Left hindlimb (tissue), 1 donor: ENCODE measurements around the gene MVD.

ENCODE experiments used
- DNase-seq: peaks from one replicate; pipeline ENCODE4 v3.0.0-alpha.2; 2018

The MVD gene, protein sequence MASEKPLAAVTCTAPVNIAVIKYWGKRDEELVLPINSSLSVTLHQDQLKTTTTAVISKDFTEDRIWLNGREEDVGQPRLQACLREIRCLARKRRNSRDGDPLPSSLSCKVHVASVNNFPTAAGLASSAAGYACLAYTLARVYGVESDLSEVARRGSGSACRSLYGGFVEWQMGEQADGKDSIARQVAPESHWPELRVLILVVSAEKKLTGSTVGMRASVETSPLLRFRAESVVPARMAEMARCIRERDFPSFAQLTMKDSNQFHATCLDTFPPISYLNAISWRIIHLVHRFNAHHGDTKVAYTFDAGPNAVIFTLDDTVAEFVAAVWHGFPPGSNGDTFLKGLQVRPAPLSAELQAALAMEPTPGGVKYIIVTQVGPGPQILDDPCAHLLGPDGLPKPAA

DNA sequence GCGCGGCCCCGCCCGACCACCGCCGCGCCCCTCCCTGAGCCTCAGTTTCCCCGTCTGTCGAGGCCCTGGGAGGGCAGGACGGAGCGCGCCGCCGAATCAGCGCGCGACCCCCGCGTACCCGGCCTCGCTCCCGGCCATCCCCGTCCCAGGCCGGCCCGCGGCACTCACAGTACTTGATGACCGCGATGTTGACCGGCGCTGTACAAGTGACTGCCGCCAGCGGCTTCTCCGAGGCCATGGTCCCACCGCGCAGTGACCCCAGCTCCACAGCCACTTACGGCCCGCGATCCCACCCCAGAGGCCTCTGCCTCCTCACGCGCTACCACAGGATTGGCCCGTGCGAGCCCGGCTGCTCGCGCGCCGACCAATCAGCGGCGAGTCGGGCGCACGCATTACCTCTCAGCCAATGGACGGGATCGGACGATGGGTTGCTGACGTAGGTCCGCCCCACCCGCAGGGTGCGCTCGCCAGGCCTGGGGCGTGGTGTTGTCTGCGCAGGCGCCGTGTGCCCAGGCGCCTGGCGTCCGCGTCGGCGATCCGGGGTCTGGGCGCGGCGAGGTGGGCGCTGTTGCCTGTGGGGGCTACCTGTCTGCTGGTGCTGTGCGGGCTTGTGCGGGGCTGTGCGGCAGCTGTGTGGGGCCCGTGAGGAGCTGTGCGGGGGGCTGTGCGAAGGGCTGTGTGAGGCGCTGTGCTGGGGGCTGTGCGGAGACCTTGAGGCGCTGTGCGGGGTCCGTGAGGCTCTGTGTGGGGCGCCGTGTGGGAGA is at the start of gene MVD:
Gene MVD, minus strand, starts transcription at position 249 of the 764 bp plus-strand sequence. Its CDS starts 11 bp downstream, at position 238.
- peak; percentile 99 for DNase-seq

DNA sequence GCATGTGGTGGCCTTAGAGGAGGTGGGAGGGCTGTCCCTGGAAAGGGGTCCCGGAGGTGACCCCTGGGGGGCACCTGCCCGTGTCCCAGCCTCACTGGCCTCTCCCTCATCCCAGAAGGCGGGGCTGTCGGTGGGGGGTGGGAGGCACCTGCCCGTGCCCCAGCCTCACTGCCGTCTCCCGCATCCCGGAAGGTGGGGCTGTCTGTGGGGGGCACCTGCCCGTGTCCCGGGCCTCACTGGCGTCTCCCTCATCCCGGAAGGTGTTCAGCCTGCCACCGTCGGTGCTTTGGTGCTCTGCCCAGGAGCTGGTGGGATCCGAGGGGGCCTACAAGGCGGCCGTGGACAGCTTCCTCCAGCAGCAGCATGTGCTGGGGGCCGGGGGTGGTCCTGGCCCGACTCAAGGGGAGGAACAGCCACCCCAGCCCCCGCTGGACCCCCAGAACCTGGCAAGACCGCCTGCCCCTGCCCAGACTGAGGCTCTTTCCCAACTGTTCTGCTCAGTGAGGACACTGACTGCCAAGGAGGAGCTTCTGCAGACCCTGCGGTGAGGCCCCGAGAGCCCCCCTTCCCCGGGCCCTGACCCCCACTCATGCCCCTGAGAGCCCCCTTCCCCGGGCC is 49.6 kb upstream of the MVD start:
- no peak for DNase-seq

DNA sequence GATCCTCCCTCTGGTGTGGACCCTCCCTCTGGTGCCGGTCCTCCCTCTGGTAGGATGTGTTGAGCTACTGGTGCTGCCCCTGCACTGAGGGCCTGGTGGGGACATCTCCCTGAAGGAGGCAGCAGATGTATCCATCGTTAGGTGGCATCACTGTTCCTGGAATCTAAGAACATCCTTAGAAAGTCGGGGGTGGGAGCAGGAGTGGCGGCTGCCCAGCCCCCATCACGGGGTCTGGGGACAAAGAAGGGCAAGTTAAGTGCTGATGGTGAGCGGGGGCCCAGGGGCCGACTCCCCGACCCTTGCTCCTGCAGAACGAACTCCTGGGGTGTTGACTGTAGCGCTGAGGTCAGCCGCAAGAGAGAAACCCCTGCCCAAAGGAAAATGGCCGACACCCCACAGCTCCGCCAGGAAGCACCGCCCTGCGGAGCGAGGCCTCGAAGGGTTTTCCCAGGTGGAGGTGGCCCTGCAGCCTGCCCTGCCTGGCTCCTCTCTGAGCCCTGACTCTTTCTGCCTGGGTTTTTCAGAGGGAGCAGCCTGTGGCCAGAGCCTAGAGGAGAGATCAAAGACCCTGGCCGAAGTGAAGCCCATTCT is 49.0 kb upstream of the MVD start:
- DNase-seq: no peak

DNA sequence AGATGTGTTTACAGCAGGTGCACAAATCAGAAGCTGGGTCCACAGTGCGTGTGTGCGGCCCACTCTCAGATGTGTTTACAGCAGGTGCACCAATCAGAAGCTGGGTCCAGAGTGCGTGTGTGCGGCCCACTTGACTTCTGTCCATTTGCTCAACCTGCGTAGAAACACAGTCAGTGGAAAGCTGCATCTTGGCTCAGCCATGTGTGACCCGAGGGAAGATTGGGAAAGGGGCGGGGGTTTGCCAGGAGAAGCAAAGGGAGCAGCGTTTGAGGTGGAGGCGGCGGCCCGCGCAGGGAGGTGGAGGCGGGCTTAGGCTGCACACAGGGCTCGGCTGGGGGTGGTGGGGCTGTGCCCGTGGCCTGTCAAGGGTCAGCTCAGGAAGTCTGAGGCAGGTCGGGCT is 47.7 kb upstream of the MVD start:
- DNase-seq: no peak

DNA sequence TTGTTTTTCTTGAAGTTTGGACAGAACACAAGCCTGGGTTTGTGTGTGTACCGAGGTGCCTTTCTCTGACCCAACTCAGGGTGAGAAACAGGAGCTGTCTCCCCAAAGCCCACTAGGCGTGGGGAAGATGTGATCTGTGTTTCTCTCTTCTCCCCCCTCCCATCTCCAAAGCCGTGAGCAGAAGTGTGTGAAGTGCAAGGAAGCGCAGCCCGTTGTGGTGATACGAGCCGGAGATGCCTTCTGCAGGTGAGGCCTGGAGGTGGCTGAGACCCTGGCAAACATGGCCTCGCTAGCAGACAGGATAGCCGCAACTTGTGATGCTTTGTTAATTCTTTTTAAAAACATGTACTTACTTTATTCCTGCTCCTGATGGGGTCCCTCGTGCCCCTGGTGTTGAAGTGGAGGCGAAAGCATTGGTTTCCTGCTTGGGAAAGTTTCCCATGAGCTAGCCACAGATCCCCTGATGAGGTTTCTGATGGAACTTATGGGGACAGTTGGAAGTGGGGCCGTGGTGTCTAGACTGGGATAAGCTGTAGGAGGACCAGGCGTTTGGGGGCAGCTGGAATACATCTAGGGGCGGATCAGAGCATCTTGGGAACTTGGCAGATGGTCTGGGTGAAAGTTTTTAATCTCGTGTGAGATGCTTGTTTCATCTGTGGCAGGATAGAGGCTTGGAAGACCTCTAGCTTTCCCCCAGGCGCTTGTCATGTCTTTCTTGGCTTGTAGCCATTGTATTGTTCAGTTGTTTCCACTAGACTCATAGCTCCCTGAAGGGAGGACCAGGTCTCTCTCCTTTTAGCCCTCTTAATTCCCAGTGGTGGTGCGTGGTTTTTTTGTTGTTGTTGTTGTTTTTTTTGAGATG is 44.3 kb upstream of the MVD start:
- DNase-seq: no peak

DNA sequence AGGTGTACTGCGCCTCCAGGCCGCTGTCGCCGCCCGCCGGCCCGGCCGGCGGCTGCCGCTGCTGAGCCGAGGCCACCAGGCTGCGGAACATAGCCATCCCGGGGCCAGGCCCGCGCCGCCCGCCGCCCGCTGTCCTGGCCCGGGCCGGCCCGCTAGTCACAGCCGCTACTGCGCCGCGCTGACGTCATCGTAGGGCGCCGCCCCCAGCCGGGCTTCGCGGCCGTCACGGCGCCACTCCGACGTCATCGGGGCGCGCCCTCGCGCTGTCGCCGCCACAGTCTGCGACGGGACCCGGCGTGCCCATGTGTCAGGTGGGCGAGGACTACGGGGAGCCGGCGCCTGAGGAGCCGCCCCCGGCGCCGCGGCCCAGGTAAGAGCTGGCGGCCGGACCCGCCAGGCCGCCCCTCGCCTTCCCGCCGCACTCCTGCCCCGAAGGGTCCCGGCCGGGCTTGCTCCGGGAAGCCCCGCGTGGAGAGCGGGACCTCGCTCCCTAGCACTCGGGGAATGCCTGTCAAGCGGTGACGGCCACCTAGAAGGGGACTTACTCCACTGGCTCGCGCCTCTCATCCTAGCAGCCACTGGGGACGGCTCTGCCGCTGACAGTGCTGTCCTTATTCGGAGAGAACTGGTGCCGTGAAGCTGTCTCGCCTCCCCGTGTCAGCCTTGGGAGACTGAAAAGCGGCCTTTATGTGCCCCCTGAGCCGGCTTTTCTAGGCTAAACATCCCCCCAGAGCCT is 43.5 kb upstream of the MVD start, which contains the start of the genes CTU2 and RNF166:
Gene CTU2, plus strand, starts transcription at position 275 of the 736 bp plus-strand sequence. Its CDS starts 28 bp downstream, at position 303.
Gene RNF166, minus strand, starts transcription at position 180 of the 736 bp plus-strand sequence. Its CDS starts 83 bp downstream, at position 97.
- DNase-seq: peak; percentile 88

DNA sequence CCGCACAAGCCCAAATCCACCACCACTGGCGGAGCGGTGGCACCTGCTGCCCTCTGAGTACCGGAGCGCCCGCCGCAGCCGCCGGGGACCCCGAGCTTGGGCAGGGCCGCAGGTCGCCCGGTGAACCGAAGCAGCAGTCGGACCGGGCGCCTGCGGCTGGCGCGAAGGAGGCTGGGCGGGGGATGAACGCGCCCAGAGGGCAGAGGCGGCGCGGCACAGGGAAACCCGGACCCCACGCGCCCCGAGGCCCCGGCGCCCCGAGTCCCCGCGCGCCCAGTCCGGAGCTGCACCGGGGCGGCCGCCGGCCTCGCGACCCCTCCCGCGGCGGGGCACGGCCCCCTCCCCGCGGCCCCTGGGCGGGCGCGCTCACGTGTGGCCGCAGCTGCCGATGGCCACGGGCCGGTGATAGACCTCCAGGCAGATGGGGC is 42.9 kb upstream of the MVD start:
- DNase-seq: no peak

DNA sequence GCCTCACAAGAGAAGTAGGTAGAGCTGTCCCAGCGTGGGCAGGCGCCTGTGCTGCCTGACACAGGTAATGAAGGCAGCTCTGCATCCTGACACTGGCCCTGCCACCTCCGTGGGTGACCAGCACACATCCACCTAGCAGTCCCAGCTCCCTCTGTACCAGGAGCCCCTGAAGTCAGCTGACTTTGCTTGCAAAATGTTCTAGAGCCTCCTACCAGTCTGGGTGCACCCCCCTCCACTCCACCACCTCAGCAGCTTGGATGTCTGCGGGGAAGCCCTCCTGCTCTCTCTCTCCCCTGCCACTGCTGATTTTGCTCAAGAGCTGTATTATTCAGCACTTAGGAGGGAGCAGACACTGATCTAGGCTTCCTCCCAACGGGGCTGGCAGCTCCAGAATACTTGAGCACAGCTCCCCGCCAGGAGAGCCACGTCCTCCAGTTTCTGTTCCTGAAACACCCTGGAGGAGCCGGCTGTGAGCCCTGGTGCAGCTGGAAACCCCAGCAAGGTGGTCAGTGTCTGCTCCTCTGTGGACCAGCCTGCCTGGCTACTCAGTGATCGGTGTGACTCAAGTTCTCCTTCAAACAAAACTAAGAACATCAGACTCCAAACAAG is 42.3 kb upstream of the MVD start:
- no peak for DNase-seq

DNA sequence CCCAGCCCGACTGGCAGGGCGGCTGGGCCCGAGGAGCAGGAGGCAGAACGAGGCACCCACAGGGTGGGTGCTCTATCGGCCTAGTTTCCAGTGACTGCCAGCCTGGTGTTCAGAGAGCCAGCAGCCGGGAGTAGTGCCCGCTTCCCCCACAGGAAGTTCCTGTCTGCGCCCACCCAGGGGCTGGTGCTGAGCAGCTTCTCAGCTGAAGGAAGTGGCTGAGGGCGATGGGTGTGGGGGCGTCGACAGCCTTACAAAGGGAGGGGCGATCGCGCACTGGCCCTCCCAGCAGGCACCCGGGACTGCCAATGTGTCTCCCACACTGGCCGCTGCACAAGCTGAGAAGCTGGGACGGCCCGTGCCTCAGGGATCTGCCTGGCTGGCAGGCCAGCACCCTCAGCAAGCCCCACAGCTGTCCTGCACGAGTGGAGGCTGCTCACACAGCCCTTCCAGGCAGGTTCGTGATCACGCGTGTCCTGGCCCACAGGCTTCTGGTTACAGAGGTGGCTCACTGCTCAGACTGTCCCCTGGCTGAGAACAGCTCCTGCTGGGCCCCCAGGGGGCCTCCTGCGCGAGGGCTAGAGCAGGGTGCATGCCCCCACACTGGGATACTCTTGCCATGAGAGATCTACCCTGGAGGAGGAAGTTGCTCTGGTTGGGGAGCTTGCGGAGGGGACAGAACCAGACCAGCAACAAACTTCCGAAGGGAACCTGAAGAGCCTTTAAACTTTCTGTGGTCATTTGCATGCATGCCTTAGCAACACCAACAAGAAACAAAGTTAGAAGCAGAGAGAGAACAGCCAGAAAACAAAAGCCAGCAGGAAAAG is 40.8 kb upstream of the MVD start:
- no peak for DNase-seq

DNA sequence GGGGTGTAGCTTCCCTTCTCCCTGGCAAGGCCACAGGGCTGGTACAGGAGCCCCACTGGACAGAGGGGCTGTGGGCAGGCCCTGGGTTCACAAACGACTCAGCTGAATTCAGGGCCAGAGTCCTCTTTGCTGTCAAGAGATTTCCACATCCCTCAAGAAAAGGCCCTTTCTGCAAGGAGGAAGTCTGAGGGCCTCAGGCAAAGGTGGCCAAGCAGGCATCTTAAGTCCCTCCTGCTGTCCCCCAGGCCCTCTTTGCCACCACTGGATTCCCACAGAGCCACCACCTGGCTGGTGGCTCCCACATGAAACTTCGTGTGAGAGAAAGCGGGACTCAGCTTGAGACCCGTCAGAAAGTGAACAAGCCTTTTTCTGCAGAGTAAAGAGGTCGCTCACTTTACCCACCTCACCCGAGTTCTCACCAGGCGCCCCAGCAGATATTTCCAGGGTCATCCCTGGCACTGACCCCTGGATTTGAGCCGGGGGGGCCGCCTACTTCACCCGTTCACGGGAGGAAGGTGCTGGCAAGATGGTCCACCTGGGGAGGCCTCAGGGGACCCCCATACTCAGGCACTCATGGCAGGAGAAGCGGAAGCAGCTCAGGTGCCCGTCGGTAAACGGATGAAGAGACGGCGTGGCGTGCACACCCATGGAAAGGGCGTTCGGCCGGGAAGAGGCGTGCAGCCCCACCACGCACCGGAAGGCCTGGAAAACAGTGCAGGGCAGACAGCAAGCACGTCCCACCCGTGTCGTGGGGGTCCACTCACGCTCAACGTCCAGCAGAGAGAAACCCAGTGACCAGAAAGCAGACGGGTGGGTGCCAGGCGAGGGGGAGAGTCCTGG is 39.7 kb upstream of the MVD start:
- DNase-seq: no peak

DNA sequence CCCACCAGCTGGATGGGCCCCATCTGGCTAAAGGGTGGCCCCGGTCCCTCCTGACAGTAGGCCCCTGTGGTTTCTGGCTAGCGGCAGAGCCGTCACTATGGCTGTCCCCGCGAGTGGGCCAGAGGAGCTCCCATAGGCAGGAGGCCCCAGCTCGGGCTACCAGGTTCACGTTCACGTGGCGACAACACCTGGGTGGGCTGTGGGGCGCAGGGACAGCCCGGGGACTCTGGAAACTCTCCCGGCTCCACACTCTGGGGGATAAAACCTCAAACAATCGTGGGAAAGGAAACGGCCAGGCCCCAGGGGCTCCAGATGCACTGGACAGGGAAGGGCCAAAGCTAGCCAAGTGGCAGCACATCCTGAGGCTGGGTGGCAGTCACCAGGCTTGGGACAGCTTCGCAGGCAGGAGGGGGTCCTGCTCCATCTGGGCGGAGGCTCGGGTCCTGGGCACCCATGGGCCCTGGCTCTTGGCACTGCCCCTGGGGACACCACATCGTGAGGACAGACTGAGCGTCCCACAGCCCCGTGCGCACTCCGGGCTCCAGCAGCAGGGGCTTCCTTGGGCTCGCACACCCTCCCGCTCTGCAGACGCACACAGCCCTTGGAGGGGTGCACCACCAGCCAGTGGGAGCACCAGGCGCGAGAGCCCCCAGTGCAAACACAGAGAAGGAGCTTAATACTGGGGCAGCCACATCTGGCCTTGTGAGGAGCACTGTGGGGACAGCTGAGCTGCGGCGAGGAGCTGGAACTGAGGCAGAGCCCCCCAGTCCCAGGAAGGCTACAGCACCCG is 38.9 kb upstream of the MVD start:
- no peak for DNase-seq

DNA sequence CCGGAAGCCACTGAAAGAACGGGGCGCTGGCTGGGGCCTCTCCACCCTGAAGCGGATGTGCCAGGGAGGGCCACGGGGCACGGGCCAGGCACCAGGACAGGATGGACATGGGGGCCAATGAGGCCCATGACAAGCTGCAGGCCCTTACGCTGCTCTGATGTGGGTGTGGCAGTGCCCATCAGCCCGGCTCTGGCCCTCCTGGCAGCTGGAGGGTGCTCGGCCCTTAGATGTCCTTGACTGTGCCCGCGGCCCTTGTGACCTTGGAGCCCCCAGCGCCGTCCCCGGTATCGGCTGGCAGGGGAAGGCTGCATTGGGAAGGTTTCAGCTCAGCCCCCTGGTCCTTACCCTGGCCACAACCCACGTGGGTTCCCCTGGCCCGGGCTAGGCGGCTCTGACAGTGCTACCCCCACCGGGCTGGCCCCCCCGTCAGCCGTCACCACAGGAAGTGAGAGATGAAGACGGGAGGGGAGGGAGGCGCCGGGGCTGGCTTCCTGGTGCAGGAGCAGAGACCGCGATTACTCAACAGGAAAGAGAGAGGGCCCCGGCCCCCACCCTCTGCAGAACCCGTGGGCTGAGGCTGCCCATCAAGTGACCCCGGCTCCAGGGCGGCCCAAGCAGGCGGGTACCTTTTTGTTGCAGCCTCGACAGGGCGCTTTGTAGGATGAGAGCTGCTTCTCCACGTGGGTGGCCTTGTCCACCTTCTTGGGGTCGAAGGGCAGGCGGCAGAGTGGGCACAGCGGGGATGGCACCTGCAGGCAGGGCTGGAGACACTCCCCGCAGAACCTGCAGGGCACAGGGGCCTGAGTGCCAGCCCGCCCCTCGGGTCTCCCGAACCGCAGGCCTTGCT is 38.0 kb upstream of the MVD start:
- DNase-seq: peak; percentile 78

DNA sequence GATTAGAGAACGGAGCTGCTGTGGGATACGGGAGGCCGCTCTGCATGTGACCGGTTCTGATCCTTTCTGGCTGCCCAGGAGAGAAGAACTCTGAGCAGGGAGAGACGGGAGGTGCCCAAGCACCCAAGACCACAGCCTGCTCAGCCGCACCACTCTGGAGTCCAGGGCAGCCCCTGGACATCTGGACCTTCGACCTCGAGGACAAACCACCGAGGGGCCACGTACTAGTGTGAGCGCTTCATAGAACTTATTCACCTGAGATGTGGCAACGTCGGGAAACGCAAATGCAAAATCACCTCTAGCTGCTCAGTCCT is 37.4 kb upstream of the MVD start:
- no peak for DNase-seq

DNA sequence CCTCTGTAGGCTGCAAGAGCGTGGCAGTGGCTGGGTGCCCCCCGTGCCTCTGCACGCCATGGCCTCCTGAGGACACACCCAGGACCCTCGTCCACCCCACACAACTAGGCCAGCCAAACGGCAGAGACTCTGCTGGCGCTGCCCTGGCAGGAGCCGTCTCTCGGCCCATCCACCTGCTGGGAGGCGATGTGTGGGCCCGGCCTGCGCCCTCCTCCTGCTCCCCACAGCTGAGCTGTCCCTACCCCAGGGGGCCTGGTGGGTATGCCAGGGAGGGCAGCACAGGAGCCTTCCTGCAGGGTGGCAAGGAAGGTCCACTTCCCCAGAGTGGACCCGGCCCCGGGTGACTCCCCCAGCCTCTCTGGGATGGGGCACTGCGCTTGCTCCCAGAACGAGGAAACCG is 36.3 kb upstream of the MVD start:
- DNase-seq: no peak

DNA sequence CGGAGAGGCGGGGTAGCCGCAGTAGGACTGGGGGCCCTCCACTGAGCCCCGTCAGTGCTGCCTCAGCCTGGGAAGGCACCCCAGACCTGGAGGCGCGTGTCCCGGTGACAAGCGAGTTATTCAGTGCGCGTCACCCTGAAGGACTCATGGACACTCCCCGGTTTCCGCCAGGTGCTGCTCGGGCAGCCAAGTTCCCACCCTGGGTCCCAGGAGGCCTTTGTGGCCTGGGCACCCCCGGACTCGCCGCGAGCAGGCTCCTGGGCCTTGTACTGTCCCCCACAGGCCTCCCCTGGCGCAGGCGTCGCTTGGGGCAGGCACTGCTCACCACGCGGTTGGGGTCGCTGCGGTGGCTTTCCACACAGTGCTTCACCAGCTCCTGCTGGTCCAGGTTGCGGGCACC is 35.8 kb upstream of the MVD start:
- no peak for DNase-seq

DNA sequence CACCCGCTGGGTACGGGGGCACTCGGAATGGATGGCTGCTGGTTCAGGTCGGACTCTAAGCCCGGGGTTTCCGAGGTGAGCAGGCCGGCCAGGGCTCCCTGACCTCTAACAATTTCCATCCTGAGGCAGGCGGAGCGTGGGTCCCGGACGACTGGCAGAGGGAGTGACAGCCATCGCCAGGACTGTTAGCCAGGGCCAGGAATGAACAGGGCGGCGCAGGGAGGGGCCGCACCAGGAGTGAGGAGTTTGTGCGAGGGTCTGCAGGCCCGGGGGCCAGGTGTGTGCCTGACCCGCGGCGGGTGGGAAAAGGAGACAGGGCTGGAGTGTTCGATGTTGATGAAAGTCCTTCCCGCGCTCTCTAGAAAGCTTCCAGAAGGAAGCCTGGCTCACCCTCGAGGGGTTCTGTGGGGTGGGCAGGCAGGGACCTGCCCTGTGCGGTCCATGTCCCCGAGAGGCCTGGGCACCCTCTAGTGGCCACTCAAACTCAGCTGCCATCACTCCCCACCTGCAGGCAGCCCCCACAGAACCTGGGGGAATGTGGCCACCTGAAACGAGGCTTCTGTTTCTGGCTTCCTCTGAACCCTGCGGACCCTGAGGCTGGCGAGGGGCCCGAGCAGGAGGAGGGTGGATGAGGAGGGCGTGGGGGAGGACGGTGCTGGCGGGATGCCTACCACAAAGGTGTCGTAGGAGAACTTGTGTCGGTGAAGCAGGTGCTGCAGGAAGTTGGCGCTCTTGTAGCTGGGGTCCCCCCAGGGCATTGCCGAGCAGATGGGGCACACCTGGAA is 35.1 kb upstream of the MVD start:
- no peak for DNase-seq
